Measurements from ENCODE around the gene ATP1B1. TPM values are rescaled to one million over a fixed set of nuclear protein-coding genes. Genes with fewer than 3 reads are reported as not detected.
A peak's percentile ranks its signal among the peaks of the same experiment; 100 is the strongest.

Gene ATP1B1
- total and polyA plus RNA-seq, 2 of the 13 experiments (the other 11 are each of a cell fraction or from before 2014, with no cell fraction given) = 134 to 135 TPM

- 0 out of 2 replicates have a peak, but pooled peaks have one; percentile 13 for TF ChIP-seq SIN3B (IDR thresholded peaks at IDR 0.05; ENCODE audit: low read length)
- TF ChIP-seq SMARCE1 (IDR thresholded peaks at IDR 0.05; ENCODE audit: borderline replicate concordance) = no peak
- TF ChIP-seq ESRRA (CRISPR knock-in tag; IDR thresholded peaks at IDR 0.05; ENCODE audit: low read depth) = 0 out of 2 replicates have a peak, but pooled peaks have one; percentile 44
- no peak for TF ChIP-seq ZNF703 (CRISPR knock-in tag; IDR thresholded peaks at IDR 0.05; ENCODE audit: borderline replicate concordance)
- TF ChIP-seq ZNF501 (CRISPR knock-in tag; IDR thresholded peaks at IDR 0.05) = 0 out of 2 replicates have a peak, but pooled peaks have one; percentile 33
- TF ChIP-seq FUBP1 (CRISPR knock-in tag; IDR thresholded peaks at IDR 0.05; ENCODE audit: borderline replicate concordance) = no peak
- no peak for TF ChIP-seq SMAD9 (CRISPR knock-in tag; IDR thresholded peaks at IDR 0.05)
- TF ChIP-seq ZNF609 (CRISPR knock-in tag; IDR thresholded peaks at IDR 0.05; ENCODE audit: borderline replicate concordance) = no peak
- TF ChIP-seq ZBTB34 (CRISPR knock-in tag; IDR thresholded peaks at IDR 0.05) = no peak
- no peak for TF ChIP-seq ZFP91 (CRISPR knock-in tag; IDR thresholded peaks at IDR 0.05; ENCODE audit: borderline replicate concordance)
- peak; percentile 33 for TF ChIP-seq STAG1 (CRISPR knock-in tag; IDR thresholded peaks at IDR 0.05)
- no peak for TF ChIP-seq ZNF713 (CRISPR knock-in tag; IDR thresholded peaks at IDR 0.05)
- no peak for TF ChIP-seq CEBPG (CRISPR knock-in tag; IDR thresholded peaks at IDR 0.05)
- no peak for TF ChIP-seq ZNF761 (CRISPR knock-in tag; conservative IDR thresholded peaks at IDR 0.05)
- no peak for TF ChIP-seq TBP (CRISPR knock-in tag; IDR thresholded peaks at IDR 0.05)
- no peak for TF ChIP-seq SYNCRIP (IDR thresholded peaks at IDR 0.05; ENCODE audit: insufficient read depth, low read depth, low read length)
- TF ChIP-seq GATA4 (IDR thresholded peaks at IDR 0.05; ENCODE audit: borderline replicate concordance, low read depth) = no peak
- no peak for TF ChIP-seq MLX (CRISPR knock-in tag; IDR thresholded peaks at IDR 0.05)
- no peak for TF ChIP-seq ZSCAN30 (CRISPR knock-in tag; IDR thresholded peaks at IDR 0.05)
Observed at GRCh38 chr1:169108863-169109560, 2.5 kb downstream of the ATP1B1 start (continued).
